ENCODE data around the gene NDUFAF3. TPM values are rescaled to one million over a fixed set of nuclear protein-coding genes. Genes with fewer than 3 reads are reported as not detected.

NDUFAF3 gene
- total RNA-seq, 1 experiment from 2014 or later = 109 TPM

- peaks cover 62% of the 10 kb centered on the region for H3K36me3 ChIP-seq
- DNase-seq (ENCODE audit: low read depth in 1 of 2, low spot score in 2 of 2) = peak; percentile 58 to 68
- no peaks in the 10 kb centered on the region for H3K27me3 ChIP-seq (replicated peaks)
- peaks cover 35% of the 10 kb centered on the region for H3K4me1 ChIP-seq (replicated peaks)
- H3K9me3 ChIP-seq (replicated peaks) = no peaks in the 10 kb centered on the region
- H3K27ac ChIP-seq = peak within 1 kb of the TSS; percentile 71
- peak within 1 kb of the TSS; percentile 78 for H3K4me3 ChIP-seq
Measured at GRCh38 chr3:49017971-49018706, 3.8 kb upstream of the NDUFAF3 start, which contains the start of gene DALRD3. Gene DALRD3, minus strand, starts transcription at chr3:49018580. Its CDS starts 16 bp downstream, at chr3:49018564.

- Histone ChIP-seq H3K4me3 (peak overlapping the region; percentile 78), H3K27ac (peak overlapping the region; percentile 71), H3K4me1 (replicated peaks) (peaks cover 37% of the 10 kb centered on the region), H3K36me3 (peaks cover 62% of the 10 kb centered on the region), H3K27me3 (replicated peaks) (no peaks in the 10 kb centered on the region), H3K9me3 (replicated peaks) (no peaks in the 10 kb centered on the region)
- DNase-seq (ENCODE audit: low read depth in 1 of 2, low spot score in 2 of 2) = no peak
Measured at GRCh38 chr3:49018707-49019006, 3.3 kb upstream of the NDUFAF3 start.

- Histone ChIP-seq H3K36me3 (peaks cover 62% of the 10 kb centered on the region), H3K4me3 (peak overlapping the region; percentile 96), H3K27me3 (replicated peaks) (no peaks in the 10 kb centered on the region), H3K27ac (no peak overlapping the region; the same call in 1 of the 2 replicates), H3K9me3 (replicated peaks) (no peaks in the 10 kb centered on the region), H3K4me1 (replicated peaks) (peaks cover 37% of the 10 kb centered on the region)
- DNase-seq (ENCODE audit: low read depth in 1 of 2, low spot score in 2 of 2) = peak in 1 of 2 experiments; percentile 21
Measured at GRCh38 chr3:49019941-49020329, 2.0 kb upstream of the NDUFAF3 start.

- H3K27me3 ChIP-seq (replicated peaks) = no peaks in the 10 kb centered on the region
- H3K27ac ChIP-seq = peak overlapping the region; percentile 98
- no peaks in the 10 kb centered on the region for H3K9me3 ChIP-seq (replicated peaks)
- peak overlapping the region; percentile 96 for H3K4me3 ChIP-seq
- peaks cover 37% of the 10 kb centered on the region for H3K4me1 ChIP-seq (replicated peaks)
- H3K36me3 ChIP-seq = peaks cover 62% of the 10 kb centered on the region
- DNase-seq (ENCODE audit: low read depth in 1 of 2, low spot score in 2 of 2) = peak in 1 of 2 experiments; percentile 54
Measured at GRCh38 chr3:49020330-49021212, 1.4 kb upstream of the NDUFAF3 start.

- Histone ChIP-seq H3K9me3 (replicated peaks) (no peaks in the 10 kb centered on the region), H3K4me3 (peak overlapping the region; percentile 96), H3K27ac (peak overlapping the region; percentile 98), H3K36me3 (peaks cover 62% of the 10 kb centered on the region), H3K4me1 (replicated peaks) (peaks cover 37% of the 10 kb centered on the region), H3K27me3 (replicated peaks) (no peaks in the 10 kb centered on the region)
- peak; percentile 98 for DNase-seq (ENCODE audit: low read depth in 1 of 2, low spot score in 2 of 2)
Measured at GRCh38 chr3:49021213-49021812, 608 bp upstream of the NDUFAF3 start.

- Histone ChIP-seq H3K9me3 (replicated peaks) (no peaks in the 10 kb centered on the region), H3K36me3 (peaks cover 69% of the 10 kb centered on the region), H3K27me3 (replicated peaks) (no peaks in the 10 kb centered on the region), H3K4me3 (peak overlapping the region; percentile 96), H3K4me1 (replicated peaks) (peaks cover 35% of the 10 kb centered on the region), H3K27ac (peak overlapping the region; percentile 98)
- DNase-seq (ENCODE audit: low read depth in 1 of 2, low spot score in 2 of 2) = peak in 1 of 2 experiments; percentile 21
Measured at GRCh38 chr3:49022688-49023171, 809 bp downstream of the NDUFAF3 start.

- peaks cover 73% of the 10 kb centered on the region for H3K36me3 ChIP-seq
- DNase-seq (ENCODE audit: low read depth in 1 of 2, low spot score in 2 of 2) = no peak
- H3K4me1 ChIP-seq (replicated peaks) = peaks cover 32% of the 10 kb centered on the region
- H3K4me3 ChIP-seq = no peak overlapping the region
- no peaks in the 10 kb centered on the region for H3K9me3 ChIP-seq (replicated peaks)
- H3K27me3 ChIP-seq (replicated peaks) = no peaks in the 10 kb centered on the region
- H3K27ac ChIP-seq = no peak overlapping the region
Measured at GRCh38 chr3:49023775-49024174, 1.9 kb downstream of the NDUFAF3 start.

- no peak overlapping the region for H3K27ac ChIP-seq
- peaks cover 77% of the 10 kb centered on the region for H3K36me3 ChIP-seq
- H3K4me3 ChIP-seq = no peak overlapping the region
- no peaks in the 10 kb centered on the region for H3K27me3 ChIP-seq (replicated peaks)
- H3K9me3 ChIP-seq (replicated peaks) = no peaks in the 10 kb centered on the region
- peaks cover 32% of the 10 kb centered on the region for H3K4me1 ChIP-seq (replicated peaks)
- no peak for DNase-seq (ENCODE audit: low read depth in 1 of 2, low spot score in 2 of 2)
Measured at GRCh38 chr3:49024449-49024848, 2.5 kb downstream of the NDUFAF3 start.

GRCh38 chr3:49025005-49025792, 3.3 kb downstream of the NDUFAF3 start:
- Histone ChIP-seq H3K9me3 (replicated peaks) (no peaks in the 10 kb centered on the region), H3K27me3 (replicated peaks) (no peaks in the 10 kb centered on the region), H3K4me3 (no peak overlapping the region), H3K4me1 (replicated peaks) (peaks cover 28% of the 10 kb centered on the region), H3K36me3 (peaks cover 85% of the 10 kb centered on the region), H3K27ac (no peak overlapping the region)
- DNase-seq (ENCODE audit: low read depth in 1 of 2, low spot score in 2 of 2) = no peak

- Histone ChIP-seq H3K27ac (no peak overlapping the region), H3K27me3 (replicated peaks) (no peaks in the 10 kb centered on the region), H3K4me1 (replicated peaks) (peaks cover 28% of the 10 kb centered on the region), H3K9me3 (replicated peaks) (no peaks in the 10 kb centered on the region), H3K4me3 (no peak overlapping the region), H3K36me3 (peaks cover 87% of the 10 kb centered on the region)
- DNase-seq (ENCODE audit: low read depth in 1 of 2, low spot score in 2 of 2) = no peak
Measured at GRCh38 chr3:49025793-49026520, 4.0 kb downstream of the NDUFAF3 start.

- peaks cover 28% of the 10 kb centered on the region for H3K4me1 ChIP-seq (replicated peaks)
- peaks cover 90% of the 10 kb centered on the region for H3K36me3 ChIP-seq
- no peak overlapping the region for H3K27ac ChIP-seq
- DNase-seq (ENCODE audit: low read depth in 1 of 2, low spot score in 2 of 2) = no peak
- H3K4me3 ChIP-seq = no peak overlapping the region
- no peaks in the 10 kb centered on the region for H3K9me3 ChIP-seq (replicated peaks)
- no peaks in the 10 kb centered on the region for H3K27me3 ChIP-seq (replicated peaks)
Measured at GRCh38 chr3:49026536-49026935, 4.6 kb downstream of the NDUFAF3 start.

- Histone ChIP-seq H3K36me3 (peaks cover 93% of the 10 kb centered on the region), H3K4me1 (replicated peaks) (peaks cover 27% of the 10 kb centered on the region), H3K27ac (no peak overlapping the region), H3K4me3 (no peak overlapping the region), H3K9me3 (replicated peaks) (no peaks in the 10 kb centered on the region), H3K27me3 (replicated peaks) (no peaks in the 10 kb centered on the region)
- DNase-seq (ENCODE audit: low read depth in 1 of 2, low spot score in 2 of 2) = no peak
Measured at GRCh38 chr3:49027634-49028033, 5.7 kb downstream of the NDUFAF3 start.
